Measurements from ENCODE around the gene NDEL1.

NDEL1 gene

GRCh38 chr17:8475227-8475626 is 39.5 kb downstream of the NDEL1 start:
- ATAC-seq (ENCODE audit: insufficient read depth, low read depth) (no peak), DNase-seq (no peak)
- Histone ChIP-seq H3K27ac (ENCODE audit: low read length) (no peak overlapping the region), H3K79me2 (ENCODE audit: insufficient read depth, low read length) (no peaks in the 10 kb centered on the region), H3K36me3 (ENCODE audit: insufficient read depth, low read length) (peaks cover 98% of the 10 kb centered on the region), H3K9me3 (ENCODE audit: insufficient read depth, low read length, severe bottlenecking) (no peaks in the 10 kb centered on the region), H3K4me3 (ENCODE audit: low read depth in 1 of 2, low read length in 2 of 2) (no peak overlapping the region), H3K9ac (ENCODE audit: low read depth, low read length) (no peak overlapping the region), H3K4me1 (ENCODE audit: insufficient read depth, low read length) (no peaks in the 10 kb centered on the region), H2AFZ (ENCODE audit: low read depth, low read length) (no peak overlapping the region), H3K4me2 (ENCODE audit: insufficient read depth, low read length) (no peak overlapping the region), H4K20me1 (ENCODE audit: insufficient read depth, low read length) (peaks cover 19% of the 10 kb centered on the region), H3K27me3 (ENCODE audit: insufficient read depth, low read length, poor library complexity) (no peaks in the 10 kb centered on the region)
- TF ChIP-seq CTCF (IDR thresholded peaks at IDR 0.05; ENCODE audit: borderline replicate concordance, extremely low read depth, low read length, poor library complexity, severe bottlenecking) (no peak), EZH2 (IDR thresholded peaks at IDR 0.05; ENCODE audit: borderline replicate concordance, low read depth, low read length, severe bottlenecking) (no peak)

GRCh38 chr17:8475781-8476180 is 40.1 kb downstream of the NDEL1 start:
- H3K27ac ChIP-seq (ENCODE audit: low read length), result no peak overlapping the region
- peaks cover 98% of the 10 kb centered on the region for H3K36me3 ChIP-seq (ENCODE audit: insufficient read depth, low read length)
- no peak overlapping the region for H3K9ac ChIP-seq (ENCODE audit: low read depth, low read length)
- no peak for DNase-seq
- H4K20me1 ChIP-seq (ENCODE audit: insufficient read depth, low read length), result peaks cover 13% of the 10 kb centered on the region
- H3K27me3 ChIP-seq (ENCODE audit: insufficient read depth, low read length, poor library complexity), result no peaks in the 10 kb centered on the region
- TF ChIP-seq EZH2 (IDR thresholded peaks at IDR 0.05; ENCODE audit: borderline replicate concordance, low read depth, low read length, severe bottlenecking) (no peak), CTCF (IDR thresholded peaks at IDR 0.05; ENCODE audit: borderline replicate concordance, extremely low read depth, low read length, poor library complexity, severe bottlenecking) (no peak)
- no peak overlapping the region for H3K4me3 ChIP-seq (ENCODE audit: low read depth in 1 of 2, low read length in 2 of 2)
- no peaks in the 10 kb centered on the region for H3K4me1 ChIP-seq (ENCODE audit: insufficient read depth, low read length)
- ATAC-seq (ENCODE audit: insufficient read depth, low read depth), result 0 out of 3 replicates have a peak, but pooled peaks have one; percentile 13
- no peak overlapping the region for H3K4me2 ChIP-seq (ENCODE audit: insufficient read depth, low read length)
- no peaks in the 10 kb centered on the region for H3K79me2 ChIP-seq (ENCODE audit: insufficient read depth, low read length)
- no peak overlapping the region for H2AFZ ChIP-seq (ENCODE audit: low read depth, low read length)
- H3K9me3 ChIP-seq (ENCODE audit: insufficient read depth, low read length, severe bottlenecking), result no peaks in the 10 kb centered on the region

GRCh38 chr17:8476741-8477140 is 41.1 kb downstream of the NDEL1 start:
- no peak for ATAC-seq (ENCODE audit: insufficient read depth, low read depth)
- H2AFZ ChIP-seq (ENCODE audit: low read depth, low read length), result no peak overlapping the region

More at GRCh38 chr17:8476741-8477140, 41.1 kb downstream of the NDEL1 start:
- no peaks in the 10 kb centered on the region for H3K79me2 ChIP-seq (ENCODE audit: insufficient read depth, low read length)
- H3K4me3 ChIP-seq (ENCODE audit: low read depth in 1 of 2, low read length in 2 of 2), result no peak overlapping the region
- DNase-seq, result no peak
- peaks cover 98% of the 10 kb centered on the region for H3K36me3 ChIP-seq (ENCODE audit: insufficient read depth, low read length)
- H4K20me1 ChIP-seq (ENCODE audit: insufficient read depth, low read length), result peaks cover 10% of the 10 kb centered on the region; the same call in 1 of the 2 replicates
- no peak overlapping the region for H3K27ac ChIP-seq (ENCODE audit: low read length)
- no peak overlapping the region for H3K9ac ChIP-seq (ENCODE audit: low read depth, low read length)
- no peaks in the 10 kb centered on the region for H3K9me3 ChIP-seq (ENCODE audit: insufficient read depth, low read length, severe bottlenecking)
- TF ChIP-seq EZH2 (IDR thresholded peaks at IDR 0.05; ENCODE audit: borderline replicate concordance, low read depth, low read length, severe bottlenecking), result no peak
- TF ChIP-seq CTCF (IDR thresholded peaks at IDR 0.05; ENCODE audit: borderline replicate concordance, extremely low read depth, low read length, poor library complexity, severe bottlenecking), result no peak
- no peak overlapping the region for H3K4me2 ChIP-seq (ENCODE audit: insufficient read depth, low read length)
- no peaks in the 10 kb centered on the region for H3K27me3 ChIP-seq (ENCODE audit: insufficient read depth, low read length, poor library complexity)
- H3K4me1 ChIP-seq (ENCODE audit: insufficient read depth, low read length), result no peaks in the 10 kb centered on the region

All from DND-41 (cell line).